Germinal center (tissue), 1 donor: ENCODE data around the gene ARHGEF37.

Source experiments
- DNase-seq: peaks from one replicate; pipeline ENCODE4 v3.0.0; 2012; ENCODE audit warnings: mixed read lengths, low spot score

Gene ARHGEF37

DNA sequence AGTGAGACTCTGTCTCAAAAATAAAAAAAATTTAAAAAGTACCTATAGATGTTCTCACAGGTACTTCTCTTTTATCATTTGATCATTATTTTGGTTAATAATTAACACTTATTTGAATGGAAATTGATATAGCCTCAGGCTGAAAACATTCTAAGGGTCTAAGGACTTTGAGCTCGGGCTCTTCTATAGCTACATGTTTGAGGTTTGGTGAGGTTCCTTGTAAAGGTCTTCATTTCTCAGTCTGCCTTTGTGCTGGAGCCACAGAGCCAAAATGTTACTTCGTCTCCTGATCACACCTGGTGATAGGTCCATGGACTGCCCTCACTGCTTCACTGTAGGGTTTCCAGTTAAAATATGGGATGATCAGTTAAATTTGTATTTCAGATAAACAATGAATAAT lies 22.6 kb downstream of the ARHGEF37 start:
- no peak for DNase-seq

DNA sequence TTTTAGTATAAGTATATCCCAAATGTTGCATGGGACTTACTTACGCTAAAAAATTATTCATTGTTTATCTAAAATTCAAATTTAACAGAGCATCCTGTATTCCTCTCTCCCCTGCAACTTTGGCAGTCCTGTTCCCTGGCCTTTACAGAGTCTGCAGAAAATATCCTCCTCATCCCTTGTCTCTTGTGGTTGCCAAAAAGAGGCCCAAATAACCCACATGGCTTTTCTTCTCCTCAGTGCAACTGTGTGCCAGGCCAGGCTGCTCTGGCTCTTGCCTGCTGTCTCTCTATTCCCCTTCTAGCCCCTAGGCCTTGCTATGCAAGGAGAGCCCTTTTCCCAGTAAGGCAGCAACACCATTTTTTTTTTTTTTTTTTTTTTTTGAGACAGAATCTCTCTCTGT lies 23.0 kb downstream of the ARHGEF37 start:
- no peak for DNase-seq

- no peak for DNase-seq
Measured at GRCh38 chr5:149605354-149605997, 24.2 kb downstream of the ARHGEF37 start.

DNA sequence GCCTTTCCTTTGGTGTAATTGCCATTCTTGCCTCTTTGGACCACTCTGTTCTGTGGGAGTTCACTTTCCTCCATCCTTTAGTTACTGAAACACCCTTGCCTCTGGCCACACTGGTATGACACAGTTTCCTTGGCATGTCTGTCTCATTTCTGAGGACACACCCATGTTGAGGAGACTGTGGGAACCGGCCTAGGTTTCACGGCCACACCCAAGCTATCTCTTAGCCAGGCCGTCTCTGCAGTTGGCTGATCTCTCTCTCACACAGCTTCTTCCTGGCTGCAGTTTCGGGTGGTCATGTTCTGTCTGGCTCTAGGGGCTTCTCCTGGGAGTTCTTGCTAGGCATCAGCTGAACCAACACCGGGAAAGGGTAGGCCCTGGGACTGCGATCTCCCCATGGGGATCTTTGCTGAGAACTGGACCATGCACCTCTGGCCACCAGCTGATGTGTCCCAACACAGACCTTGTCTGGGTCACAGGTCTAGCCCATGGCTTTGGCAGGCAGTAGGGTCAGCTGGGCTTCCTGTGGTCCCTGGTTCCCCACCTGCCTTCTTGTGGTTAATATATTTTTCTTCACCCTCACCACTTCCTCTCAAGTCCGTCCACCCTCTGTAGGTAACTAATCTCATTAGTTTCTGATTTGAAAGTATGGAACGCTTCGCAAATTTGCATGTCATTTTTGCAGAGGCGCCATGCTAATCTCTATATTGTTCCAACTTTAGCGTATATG lies 24.9 kb downstream of the ARHGEF37 start:
- DNase-seq: peak; percentile 54

DNA sequence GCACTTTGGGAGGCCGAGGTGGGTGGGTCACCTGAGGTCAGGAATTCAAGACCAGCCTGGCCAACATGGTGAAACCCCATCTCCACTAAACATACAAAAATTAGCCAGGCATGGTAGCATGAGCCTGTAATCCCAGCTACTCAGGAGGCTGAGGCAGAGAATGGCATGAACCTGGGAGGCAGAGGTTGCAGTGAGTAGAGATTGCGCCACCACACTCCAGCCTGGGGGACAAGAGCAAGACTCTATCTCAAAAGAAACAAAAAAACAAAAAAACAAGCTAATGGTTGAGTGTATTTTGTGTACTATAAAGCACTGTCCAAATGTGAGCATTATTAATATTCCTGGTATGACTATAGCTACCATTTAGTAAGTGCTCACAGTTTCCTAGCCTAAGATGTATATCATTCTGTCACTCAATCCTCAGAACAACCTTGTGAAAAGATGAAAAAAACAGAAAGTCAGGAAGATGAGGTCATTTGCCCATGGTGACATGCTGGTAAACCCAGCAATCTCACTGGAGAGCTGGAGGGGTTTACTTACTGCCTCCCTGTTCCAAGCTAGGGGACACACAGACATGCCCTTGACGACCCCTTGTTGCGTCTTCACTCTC lies 27.7 kb downstream of the ARHGEF37 start:
- no peak for DNase-seq

DNA sequence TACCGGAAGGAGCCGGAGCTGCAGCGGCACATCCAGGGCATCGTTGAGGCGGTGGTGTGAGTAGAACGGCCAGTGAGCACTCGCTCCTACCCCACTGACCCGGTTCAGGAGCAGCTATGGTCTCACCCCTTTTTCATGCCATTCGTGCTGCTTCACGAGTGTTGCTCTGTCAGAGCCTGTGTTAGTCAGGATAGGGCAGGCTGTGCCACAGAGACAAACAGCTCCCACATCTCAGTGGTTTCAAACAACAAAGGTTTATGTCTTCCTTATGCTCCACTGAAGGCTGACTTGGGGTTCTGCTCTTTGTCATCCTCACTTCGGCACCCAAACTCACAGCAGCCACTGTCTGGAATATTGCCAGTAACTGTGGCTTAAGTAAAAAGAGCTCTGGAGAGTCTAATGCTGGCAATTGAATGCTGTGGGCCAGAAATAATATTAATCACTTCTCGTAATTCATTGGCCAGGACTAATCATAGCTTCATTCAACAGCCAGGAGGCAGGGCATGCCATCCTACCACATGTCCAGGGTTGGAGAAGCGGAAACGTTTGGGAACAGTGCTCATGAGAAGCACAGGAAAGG lies 28.4 kb downstream of the ARHGEF37 start:
- no peak for DNase-seq

- no peak for DNase-seq
Measured at GRCh38 chr5:149610589-149611255, 29.4 kb downstream of the ARHGEF37 start.

- DNase-seq: no peak
Measured at GRCh38 chr5:149611326-149611725, 30.0 kb downstream of the ARHGEF37 start.

GRCh38 chr5:149614034-149614907 lies 33.0 kb downstream of the ARHGEF37 start:
- DNase-seq: no peak

DNA sequence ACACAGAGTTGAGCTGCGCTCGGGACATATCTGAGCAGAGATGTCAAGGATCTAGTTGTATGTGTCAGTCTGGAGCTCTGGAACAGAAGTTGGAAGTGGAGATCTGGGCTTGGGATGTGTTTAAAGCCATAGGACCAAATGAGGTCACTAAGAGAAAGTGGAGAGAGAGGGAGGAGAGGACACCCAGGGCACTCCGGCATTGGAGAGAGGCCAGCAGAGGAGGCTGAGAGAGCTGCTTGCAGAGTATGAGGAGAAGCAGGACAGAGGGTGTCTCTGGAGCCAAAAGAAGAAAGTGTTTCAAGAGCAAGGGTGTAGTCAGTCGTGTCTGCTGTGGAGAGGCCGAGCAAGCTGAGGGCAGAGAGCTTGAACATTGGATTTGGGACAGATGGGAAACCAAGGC lies 34.7 kb downstream of the ARHGEF37 start:
- DNase-seq: no peak

DNA sequence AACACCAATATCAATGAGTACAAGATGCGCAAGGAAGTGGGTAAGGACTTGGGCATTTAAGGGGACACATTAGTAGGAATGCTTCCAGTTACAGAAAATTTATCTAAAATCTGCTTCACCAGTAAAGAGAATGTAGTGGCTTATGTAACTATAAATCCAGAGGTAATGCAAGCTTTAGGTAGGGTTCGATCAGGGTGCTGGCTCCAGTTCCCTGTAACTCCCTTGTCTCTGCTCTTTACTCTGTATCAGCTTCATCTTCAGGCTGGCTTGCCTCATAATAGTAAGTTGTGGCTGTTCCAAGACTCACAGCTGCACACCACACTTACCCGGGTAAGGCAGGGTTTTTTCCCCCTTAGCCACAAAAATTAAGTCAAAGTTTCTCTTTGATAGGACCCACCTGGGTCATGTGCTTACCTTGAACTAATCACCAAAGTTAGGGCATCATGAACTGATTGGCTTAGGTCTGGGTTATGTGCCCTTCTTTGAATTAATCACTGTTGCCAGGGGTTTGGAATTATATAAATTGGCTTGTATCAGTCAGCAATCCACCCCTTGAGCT lies 35.5 kb downstream of the ARHGEF37 start:
- DNase-seq: no peak

- peak; percentile 28 for DNase-seq
Measured at GRCh38 chr5:149617760-149618306, 36.5 kb downstream of the ARHGEF37 start.

- DNase-seq: peak; percentile 65
Measured at GRCh38 chr5:149618581-149619248, 37.4 kb downstream of the ARHGEF37 start.

DNA sequence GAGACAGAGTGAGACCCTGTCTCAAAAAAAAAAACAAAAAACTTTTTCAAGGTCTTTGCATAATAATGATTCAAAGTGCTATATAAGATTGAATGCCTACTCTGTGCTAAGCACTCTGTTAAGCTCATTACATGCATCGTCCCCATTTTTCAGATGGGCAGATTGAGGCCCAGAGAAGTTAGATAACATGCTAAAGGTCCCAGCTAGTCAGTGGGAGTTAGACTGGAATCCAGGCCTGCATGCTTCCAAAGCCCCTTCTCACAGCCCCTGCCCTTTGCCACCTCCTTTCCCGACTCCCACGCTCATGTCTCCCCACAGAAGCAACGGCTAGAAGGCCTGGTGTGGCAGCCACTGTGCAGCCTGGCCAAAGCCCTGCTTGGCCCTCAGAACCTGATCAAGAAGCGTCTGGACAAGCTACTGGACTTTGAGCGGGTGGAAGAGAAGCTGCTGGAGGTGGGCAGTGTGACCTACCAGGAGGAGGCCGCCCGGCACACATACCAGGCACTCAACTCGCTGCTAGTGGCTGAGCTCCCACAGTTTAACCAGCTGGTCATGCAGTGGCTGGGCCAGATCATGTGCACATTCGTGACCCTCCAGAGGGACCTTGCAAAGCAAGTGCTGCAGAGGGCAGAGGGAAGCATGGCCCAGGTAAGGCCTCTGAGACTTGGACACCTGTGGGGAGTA lies 40.3 kb downstream of the ARHGEF37 start:
- DNase-seq: no peak

- DNase-seq: no peak
Measured at GRCh38 chr5:149622466-149622865, 41.2 kb downstream of the ARHGEF37 start.

DNA sequence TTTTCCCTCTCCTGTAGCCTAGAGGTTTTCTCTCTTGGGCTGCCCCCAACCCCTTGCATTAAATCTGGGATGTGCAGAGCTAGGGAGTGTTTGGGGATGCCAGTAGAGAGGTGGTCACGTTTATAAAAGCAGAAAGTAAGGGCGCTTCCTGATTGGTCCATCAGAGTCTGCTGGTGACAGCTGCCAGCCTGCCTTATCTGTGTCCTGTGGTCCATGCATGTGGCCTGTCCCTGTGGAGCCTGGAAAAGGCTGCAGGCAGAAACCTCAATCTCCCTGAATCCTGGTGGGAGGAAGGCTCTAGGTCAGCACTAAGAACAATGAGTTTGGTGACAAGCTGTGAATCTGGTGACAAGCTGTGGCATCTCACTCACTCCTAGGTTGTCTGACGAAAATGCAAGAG lies 42.2 kb downstream of the ARHGEF37 start:
- DNase-seq: no peak

DNA sequence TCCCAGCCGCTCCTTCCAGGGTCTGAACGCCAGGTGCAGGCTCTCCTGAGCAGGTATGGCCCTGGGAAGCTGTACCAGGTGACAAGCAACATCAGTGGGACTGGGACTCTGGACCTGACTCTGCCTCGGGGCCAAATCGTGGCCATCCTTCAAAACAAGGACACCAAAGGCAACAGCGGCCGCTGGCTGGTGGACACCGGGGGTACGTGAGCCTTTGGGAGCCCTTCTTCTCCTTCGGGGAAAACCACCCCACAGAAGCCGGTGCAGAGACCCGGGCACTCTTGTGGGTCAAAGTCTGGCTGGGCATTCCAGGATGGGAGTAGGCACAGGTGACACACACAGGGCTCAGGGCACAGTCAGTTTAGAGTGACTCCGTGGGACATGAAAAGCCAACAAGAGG lies 45.8 kb downstream of the ARHGEF37 start:
- DNase-seq: no peak

DNA sequence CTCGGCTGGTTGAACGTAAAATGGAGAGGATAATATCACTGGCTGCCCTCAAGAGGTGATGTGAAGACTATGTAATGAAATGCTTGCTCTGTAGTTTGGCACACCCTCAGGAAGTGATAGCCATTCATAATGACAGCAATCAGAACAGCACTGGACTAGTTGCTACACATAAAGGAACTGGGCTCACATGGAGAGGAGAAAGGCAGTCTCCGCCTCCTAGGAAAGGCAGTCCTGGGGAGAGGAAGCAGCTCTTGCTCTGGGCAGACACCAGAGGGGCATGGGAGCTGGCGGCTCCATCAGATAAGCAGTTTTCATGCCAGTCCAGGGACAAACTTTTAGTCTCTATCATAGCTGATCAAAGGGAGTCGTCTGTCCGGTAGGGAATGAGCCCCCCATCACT lies 46.9 kb downstream of the ARHGEF37 start:
- no peak for DNase-seq

DNA sequence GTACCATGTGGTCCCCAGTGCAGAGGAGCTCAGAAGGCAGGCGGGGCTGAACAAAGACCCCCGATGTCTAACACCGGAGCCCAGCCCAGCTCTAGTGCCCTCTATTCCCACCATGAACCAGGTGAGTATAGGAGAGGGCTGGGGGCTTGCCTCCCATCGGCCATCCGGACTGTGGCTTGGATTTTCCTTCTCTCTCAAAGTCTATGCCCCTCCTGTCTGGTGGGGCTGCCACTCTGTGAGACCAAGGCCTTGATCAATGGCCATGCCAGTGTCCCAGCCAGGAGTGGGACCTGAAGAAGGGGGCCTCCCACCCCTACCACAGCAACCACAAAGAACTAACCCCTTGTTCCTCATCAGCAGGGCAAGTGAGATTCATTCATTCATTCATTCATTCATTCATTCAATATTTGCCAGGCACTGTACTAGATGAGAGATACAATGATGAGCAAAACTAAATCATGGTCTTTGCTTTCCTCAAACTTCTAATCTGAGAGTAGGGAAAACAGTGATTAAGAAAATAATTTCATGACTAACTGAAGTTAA lies 47.6 kb downstream of the ARHGEF37 start:
- DNase-seq: no peak
